ENCODE results near the gene MAN2B2.

DNA sequence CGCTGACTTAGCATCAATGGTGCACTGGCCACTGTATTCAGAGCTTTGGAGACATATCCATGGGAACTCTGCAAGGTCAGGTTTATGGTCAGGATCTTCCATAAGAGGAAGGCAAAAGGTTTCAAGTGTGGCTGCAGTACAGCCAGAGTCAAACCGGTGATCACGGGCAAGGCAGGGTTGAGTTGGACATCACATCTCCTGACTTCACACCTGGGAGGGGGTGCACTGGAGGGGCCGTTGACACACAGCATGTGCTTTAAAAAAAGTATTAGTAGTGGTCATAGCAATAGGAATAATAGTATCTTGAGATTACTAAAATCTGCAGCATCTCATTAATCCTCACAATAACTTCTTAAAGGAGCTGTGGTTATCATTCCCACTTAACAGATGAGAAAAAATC lies 28.9 kb upstream of the MAN2B2 start:
- TF ChIP-seq, protein P1, sequence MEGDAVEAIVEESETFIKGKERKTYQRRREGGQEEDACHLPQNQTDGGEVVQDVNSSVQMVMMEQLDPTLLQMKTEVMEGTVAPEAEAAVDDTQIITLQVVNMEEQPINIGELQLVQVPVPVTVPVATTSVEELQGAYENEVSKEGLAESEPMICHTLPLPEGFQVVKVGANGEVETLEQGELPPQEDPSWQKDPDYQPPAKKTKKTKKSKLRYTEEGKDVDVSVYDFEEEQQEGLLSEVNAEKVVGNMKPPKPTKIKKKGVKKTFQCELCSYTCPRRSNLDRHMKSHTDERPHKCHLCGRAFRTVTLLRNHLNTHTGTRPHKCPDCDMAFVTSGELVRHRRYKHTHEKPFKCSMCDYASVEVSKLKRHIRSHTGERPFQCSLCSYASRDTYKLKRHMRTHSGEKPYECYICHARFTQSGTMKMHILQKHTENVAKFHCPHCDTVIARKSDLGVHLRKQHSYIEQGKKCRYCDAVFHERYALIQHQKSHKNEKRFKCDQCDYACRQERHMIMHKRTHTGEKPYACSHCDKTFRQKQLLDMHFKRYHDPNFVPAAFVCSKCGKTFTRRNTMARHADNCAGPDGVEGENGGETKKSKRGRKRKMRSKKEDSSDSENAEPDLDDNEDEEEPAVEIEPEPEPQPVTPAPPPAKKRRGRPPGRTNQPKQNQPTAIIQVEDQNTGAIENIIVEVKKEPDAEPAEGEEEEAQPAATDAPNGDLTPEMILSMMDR (IDR thresholded peaks at IDR 0.05), result no peak
- TF ChIP-seq POLR2A (IDR thresholded peaks at IDR 0.05), result no peak
